Rectal smooth muscle tissue (tissue), 1 donor: ENCODE results near the gene GAREM1.

ENCODE experiments used
- H3K27ac ChIP-seq: one replicate; pipeline ENCODE4 v1.7.0; 2013; ENCODE audit warnings: low read depth, low read length, inconsistent platforms
- H3K27me3 ChIP-seq: one replicate; pipeline ENCODE4 v1.7.0; 2013; ENCODE audit warnings: low read length; ENCODE audit not compliant: control insufficient read depth, insufficient read depth
- H3K36me3 ChIP-seq: one replicate; pipeline ENCODE4 v1.7.0; 2013; ENCODE audit warnings: low read length; ENCODE audit not compliant: control insufficient read depth, insufficient read depth
- H3K4me1 ChIP-seq: one replicate; pipeline ENCODE4 v1.7.0; 2013; ENCODE audit warnings: low read length; ENCODE audit not compliant: control insufficient read depth, insufficient read depth
- H3K4me3 ChIP-seq: one replicate; pipeline ENCODE4 v1.7.0; 2013; ENCODE audit warnings: low read length
- H3K9ac ChIP-seq: one replicate; pipeline ENCODE4 v1.7.0; 2013; ENCODE audit warnings: low read length

GAREM1 gene

DNA sequence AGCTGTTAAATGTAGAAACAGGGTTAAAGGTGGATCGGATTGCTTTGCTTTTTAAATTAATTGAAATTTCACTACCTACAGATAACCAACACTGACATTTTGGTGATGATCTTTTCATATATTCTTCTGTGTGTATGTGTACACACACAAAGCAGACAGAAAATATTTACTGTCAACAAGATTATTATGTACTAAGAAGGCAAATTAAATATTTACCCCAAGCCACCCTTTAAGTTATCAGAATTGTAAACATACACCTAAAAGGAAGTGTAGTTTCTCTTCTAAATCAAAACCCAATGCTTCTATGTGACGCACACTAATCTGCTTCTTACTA is 98.7 kb downstream of the GAREM1 start:
- Histone ChIP-seq H3K27ac (no peak overlapping the region), H3K9ac (no peak overlapping the region), H3K4me1 (peaks cover 5% of the 10 kb centered on the region)

DNA sequence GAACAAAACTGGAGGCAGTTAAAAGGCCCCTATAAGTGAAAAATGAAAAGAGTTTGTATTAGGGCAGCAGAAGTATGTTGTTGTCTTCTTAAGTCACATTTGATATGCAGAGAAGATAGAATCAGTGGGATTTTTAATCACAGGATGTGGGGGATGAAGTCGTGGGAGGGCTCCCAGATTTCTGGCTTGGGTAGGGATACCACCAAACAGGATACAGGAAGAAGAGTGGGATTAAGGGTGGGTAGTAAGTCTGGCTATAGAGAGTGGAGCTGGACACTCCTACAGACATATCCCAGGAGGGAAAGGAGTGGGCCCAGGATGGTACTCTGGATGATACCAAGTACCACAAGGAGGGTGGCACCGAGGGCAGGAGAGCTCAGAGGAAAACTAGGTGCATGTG is 99.3 kb downstream of the GAREM1 start:
- no peaks in the 10 kb centered on the region for H3K36me3 ChIP-seq
- H3K9ac ChIP-seq: no peak overlapping the region
- peaks cover 5% of the 10 kb centered on the region for H3K4me1 ChIP-seq
- no peak overlapping the region for H3K27ac ChIP-seq
- no peak overlapping the region for H3K4me3 ChIP-seq
- H3K27me3 ChIP-seq: no peaks in the 10 kb centered on the region

More for the DNA sequence above, 98.7 kb downstream of the GAREM1 start:
- H3K4me3 ChIP-seq: no peak overlapping the region
- no peaks in the 10 kb centered on the region for H3K36me3 ChIP-seq
- no peaks in the 10 kb centered on the region for H3K27me3 ChIP-seq

DNA sequence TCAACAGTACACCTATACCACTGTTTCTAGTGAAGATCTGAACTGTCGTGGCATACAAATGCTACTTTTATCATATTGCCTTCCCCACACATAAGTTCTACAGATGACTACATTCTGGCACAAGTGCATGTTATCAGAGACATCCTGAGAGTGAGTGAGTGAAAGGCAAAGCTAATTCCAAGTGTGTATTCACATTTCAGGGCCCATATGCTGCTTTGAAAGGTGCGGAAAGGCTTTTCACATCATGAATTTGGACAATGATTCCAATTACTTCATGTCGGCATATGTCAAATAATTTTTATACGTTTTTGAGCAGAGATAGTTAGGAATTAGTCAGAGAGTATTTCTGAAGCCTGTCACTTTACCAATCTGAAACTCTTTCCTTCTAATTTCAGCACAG is 101.7 kb downstream of the GAREM1 start:
- H3K4me3 ChIP-seq: no peak overlapping the region
- H3K36me3 ChIP-seq: no peaks in the 10 kb centered on the region
- no peak overlapping the region for H3K9ac ChIP-seq
- H3K4me1 ChIP-seq: peaks cover 3% of the 10 kb centered on the region
- H3K27ac ChIP-seq: no peak overlapping the region
- H3K27me3 ChIP-seq: no peaks in the 10 kb centered on the region

DNA sequence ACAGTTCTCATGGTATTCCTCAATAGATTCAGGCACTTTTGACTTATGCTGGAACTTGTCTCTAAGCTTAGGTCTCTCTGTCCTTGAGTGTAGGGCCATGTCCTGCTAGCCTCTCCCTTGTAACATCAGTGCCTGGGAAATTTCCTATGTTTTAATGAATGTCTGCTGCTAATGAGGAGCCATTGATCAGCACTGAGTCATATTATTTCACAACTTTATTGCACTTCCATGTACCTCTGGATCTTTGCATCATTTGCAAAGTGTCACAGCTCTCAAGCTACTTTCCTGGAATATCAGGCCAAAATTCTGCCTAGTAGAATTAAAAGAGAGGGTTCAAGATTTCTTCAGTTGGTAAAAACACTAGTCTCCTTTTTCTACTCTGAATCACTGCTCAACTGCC is 102.5 kb downstream of the GAREM1 start:
- H3K27ac ChIP-seq: no peak overlapping the region
- no peak overlapping the region for H3K4me3 ChIP-seq
- H3K4me1 ChIP-seq: no peaks in the 10 kb centered on the region
- H3K27me3 ChIP-seq: no peaks in the 10 kb centered on the region
- H3K9ac ChIP-seq: no peak overlapping the region
- H3K36me3 ChIP-seq: no peaks in the 10 kb centered on the region

DNA sequence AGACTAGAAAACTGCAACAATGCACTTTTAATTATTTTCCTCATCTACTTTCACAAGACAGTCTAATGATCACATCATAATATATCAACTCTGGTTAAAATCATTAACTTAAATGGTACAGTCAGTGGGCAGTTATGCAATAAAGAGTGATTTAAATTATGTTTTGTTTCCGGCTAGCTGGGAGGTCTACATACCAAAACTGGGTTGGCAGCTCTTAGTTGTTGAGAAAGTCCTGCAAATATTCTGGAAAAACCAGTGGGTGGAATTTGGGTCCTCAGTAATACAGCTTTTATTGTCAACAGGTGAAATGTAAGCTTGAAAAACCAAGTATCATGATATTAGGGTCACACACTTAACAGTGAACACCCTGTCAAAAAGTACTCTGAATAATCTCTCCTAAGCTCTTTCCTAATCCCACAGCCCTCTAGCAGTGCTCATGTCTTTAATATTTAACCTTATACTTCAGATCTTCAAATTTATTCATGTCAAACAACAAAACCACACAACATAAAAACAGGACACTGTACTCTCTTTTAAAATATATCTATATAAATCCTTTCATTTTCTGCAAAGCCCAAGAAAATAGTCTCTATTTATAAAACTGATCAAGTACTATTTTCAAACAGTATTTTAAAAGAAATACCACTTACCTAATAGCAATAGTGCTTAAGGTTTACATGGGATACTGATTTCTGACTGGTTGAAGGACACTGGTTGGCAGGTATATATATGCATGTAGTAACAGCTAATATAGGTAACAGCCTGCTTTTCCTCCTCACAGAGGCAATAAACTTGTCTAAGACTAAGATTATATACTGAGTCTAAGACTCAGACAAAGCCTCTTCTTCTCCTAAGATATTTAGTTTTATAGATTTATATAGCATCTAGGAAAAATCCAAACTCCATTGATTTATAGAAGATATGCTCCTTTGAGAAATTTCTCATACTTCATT is 103.8 kb downstream of the GAREM1 start:
- Histone ChIP-seq H3K36me3 (no peaks in the 10 kb centered on the region), H3K27me3 (no peaks in the 10 kb centered on the region), H3K9ac (no peak overlapping the region), H3K4me1 (no peaks in the 10 kb centered on the region), H3K27ac (no peak overlapping the region), H3K4me3 (no peak overlapping the region)

DNA sequence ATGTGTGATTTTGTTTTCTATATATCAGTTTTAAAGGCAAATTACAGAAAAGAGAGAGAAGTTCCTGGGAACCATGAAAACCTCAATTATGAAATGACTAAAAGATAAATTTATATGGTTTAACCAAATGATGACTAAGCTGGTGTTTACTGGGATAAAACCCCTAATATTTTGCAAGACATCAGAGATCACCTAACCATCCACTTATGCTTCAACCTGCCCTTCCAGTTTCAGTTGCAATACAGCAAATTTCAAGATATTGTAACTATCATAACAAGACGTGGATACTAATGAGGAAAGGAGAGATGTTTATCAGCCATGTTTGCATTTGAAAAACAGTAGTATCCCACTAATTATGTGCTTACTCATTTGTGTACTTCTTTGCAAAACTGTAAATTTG is 108.2 kb downstream of the GAREM1 start:
- H3K27me3 ChIP-seq: no peaks in the 10 kb centered on the region
- H3K4me1 ChIP-seq: no peaks in the 10 kb centered on the region
- H3K9ac ChIP-seq: no peak overlapping the region
- H3K27ac ChIP-seq: no peak overlapping the region
- no peaks in the 10 kb centered on the region for H3K36me3 ChIP-seq
- no peak overlapping the region for H3K4me3 ChIP-seq

DNA sequence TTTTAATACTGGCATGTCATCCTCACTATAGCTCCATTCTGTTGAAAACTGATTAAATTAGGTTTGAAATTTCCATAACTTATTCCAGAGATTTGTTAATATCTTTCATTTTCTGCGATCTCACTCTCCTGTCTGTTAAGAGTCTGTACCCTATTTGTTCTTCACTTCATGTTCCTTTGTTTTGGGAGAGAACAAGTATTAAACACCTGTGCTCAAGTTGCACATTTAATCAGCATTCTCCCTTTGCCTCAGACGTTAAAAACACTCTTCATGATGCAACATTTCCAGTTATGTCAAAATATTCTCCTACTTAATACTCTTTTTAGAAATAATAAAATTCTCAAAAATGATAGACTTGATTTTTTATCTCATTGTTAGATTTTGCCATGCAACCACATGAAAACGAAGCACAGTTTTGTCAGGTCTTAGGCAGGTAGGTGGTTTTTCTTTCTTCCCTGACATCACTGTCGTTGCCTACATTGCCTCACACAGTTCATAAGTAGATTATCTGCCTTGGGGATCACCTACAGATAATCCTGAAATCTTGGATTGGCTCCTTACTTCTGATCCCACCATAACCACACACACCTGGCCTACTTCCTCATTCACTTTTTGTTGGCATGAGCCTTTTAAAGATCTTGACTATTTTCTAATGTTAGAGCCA is 109.9 kb downstream of the GAREM1 start:
- H3K9ac ChIP-seq: no peak overlapping the region
- H3K27me3 ChIP-seq: no peaks in the 10 kb centered on the region
- no peaks in the 10 kb centered on the region for H3K36me3 ChIP-seq
- no peak overlapping the region for H3K4me3 ChIP-seq
- H3K4me1 ChIP-seq: no peaks in the 10 kb centered on the region
- H3K27ac ChIP-seq: no peak overlapping the region

DNA sequence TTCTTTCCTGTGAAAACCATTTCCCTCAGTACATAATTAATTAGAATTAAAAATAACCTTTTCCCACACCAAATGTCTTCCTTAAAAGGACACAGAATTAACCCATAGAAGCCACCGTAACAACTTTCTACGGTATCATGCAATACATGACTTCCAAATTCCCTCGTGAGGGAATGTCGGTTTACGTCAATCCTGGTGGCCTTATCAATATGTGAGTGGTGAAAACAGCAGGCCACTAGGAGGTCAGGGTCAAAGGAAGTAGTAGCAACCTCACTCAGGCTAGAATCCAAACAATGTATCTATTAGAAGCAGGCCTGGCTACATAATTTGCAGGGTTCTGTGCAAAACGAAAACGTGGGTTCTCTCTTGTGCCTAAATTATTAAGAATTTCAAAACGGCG is 112.2 kb downstream of the GAREM1 start:
- no peak overlapping the region for H3K9ac ChIP-seq
- no peak overlapping the region for H3K27ac ChIP-seq
- no peaks in the 10 kb centered on the region for H3K4me1 ChIP-seq
- no peak overlapping the region for H3K4me3 ChIP-seq
- H3K36me3 ChIP-seq: no peaks in the 10 kb centered on the region
- H3K27me3 ChIP-seq: no peaks in the 10 kb centered on the region

DNA sequence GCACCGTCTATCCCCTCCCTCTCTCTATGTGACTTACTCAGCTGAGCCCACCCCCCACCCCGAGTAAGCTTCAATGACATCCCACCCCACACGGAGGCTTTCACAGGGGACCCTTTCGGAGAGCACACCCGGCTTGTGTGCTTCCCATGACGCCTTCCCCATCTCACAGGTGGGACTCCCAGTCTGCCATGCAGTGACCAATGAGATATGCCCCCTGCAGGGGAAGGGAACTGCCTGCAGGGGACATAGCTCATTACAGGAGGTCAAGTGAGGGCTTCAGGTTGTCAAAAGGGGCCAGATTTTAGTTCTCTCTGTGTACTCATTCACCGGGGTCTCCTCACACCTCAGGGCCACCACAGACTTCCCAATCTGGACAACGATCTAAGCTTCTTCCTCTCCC is 112.6 kb downstream of the GAREM1 start:
- no peaks in the 10 kb centered on the region for H3K27me3 ChIP-seq
- H3K4me3 ChIP-seq: no peak overlapping the region
- no peaks in the 10 kb centered on the region for H3K4me1 ChIP-seq

DNA sequence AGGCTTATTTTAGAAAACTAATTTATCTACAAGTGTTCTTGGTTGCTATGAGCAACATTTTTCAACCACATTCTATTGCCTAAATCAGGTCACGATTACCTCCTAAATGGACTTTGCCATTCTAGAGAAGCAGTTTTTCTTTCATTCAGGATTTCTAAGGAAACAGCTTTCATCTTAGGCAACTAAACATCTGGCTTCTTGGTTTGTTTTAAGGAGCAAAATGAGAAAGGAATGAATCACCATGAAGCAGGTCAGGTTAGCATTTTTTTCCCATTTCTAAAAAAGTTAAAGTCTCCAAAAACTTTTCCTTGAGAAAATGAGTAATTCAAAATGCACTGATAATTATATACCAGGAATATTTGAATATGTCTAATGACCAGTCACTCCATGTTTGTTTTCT is 114.8 kb downstream of the GAREM1 start:
- peaks cover 3% of the 10 kb centered on the region for H3K4me1 ChIP-seq
- no peak overlapping the region for H3K9ac ChIP-seq
- no peak overlapping the region for H3K4me3 ChIP-seq
- H3K36me3 ChIP-seq: no peaks in the 10 kb centered on the region
- no peak overlapping the region for H3K27ac ChIP-seq
- no peaks in the 10 kb centered on the region for H3K27me3 ChIP-seq

More for the DNA sequence above, 112.6 kb downstream of the GAREM1 start:
- H3K9ac ChIP-seq: no peak overlapping the region
- no peak overlapping the region for H3K27ac ChIP-seq
- no peaks in the 10 kb centered on the region for H3K36me3 ChIP-seq

DNA sequence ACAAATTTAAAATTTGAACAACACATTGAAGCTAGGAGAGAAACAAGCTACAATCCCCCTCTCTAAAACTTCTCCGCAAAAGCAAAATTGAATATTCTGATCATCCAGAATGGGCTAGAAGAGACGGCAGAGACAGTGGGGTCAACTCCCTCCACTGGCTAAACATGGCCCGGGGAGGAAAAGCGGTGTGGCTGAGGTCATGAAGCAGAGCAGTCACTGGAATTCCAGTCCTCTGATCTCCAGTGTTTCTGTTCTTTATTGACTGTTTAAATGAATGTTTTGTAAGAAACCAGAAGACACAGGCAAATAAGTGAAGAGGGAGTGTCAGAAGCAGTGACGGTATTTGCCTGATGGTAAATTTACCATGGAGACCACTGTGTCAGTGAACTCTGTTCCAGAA is 116.2 kb downstream of the GAREM1 start:
- Histone ChIP-seq H3K4me3 (no peak overlapping the region), H3K4me1 (peaks cover 13% of the 10 kb centered on the region), H3K27ac (no peak overlapping the region), H3K27me3 (no peaks in the 10 kb centered on the region), H3K9ac (no peak overlapping the region), H3K36me3 (no peaks in the 10 kb centered on the region)

DNA sequence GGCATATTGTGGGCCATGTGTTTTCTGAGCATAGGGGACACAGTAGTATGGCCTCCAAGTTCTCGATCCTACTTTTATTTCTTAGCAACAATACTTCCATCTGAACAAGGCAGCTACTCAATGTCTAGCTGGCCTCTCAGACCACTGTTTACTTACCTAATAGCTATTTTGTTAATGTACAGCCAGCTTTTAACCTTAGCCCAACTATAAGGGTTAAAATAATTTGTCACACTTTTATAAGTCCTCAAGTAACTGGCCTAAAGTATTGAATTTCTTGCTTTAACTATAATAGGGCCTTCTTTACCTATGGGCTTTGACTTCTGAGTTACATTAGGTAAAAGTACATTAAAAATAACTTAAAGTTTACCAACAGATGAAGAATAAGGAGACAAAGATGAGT is 117.4 kb downstream of the GAREM1 start:
- Histone ChIP-seq H3K9ac (no peak overlapping the region), H3K36me3 (no peaks in the 10 kb centered on the region), H3K27ac (no peak overlapping the region), H3K27me3 (no peaks in the 10 kb centered on the region), H3K4me1 (peaks cover 19% of the 10 kb centered on the region), H3K4me3 (no peak overlapping the region)

DNA sequence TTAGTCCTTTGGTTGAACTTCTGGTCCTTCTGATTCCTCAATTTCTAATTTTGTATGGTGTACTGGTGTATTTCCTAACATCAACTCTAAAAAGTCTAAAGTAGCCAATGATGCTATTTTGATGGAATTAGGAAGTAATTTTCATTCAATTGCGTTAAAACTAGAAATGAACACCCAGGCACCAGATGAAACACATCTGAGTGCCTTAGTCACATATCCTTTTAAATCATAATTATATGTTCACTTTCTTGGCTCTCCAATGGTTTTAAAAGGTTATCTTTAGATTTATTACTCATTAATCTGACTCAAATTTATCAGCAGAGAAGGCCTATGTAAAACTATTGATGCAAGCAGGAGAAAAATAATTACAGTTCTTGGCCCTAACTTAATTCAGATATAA is 119.7 kb downstream of the GAREM1 start:
- peak overlapping the region; percentile 64 for H3K27ac ChIP-seq
- no peaks in the 10 kb centered on the region for H3K27me3 ChIP-seq
- no peaks in the 10 kb centered on the region for H3K36me3 ChIP-seq
- H3K9ac ChIP-seq: no peak overlapping the region
- no peak overlapping the region for H3K4me3 ChIP-seq
- H3K4me1 ChIP-seq: peaks cover 28% of the 10 kb centered on the region
